CD4-positive, alpha-beta T cell treated with Interleukin-2 at 100 ng/mL for 4 hours (primary cell): ENCODE measurements around the gene LIMS1.
"Not testable (repeated sequence)": the region's sequence is repeated elsewhere in the genome, so short reads cannot be mapped to it uniquely, and the experiment has no call there.

ENCODE experiments used
- DNase-seq: peaks from one replicate; pipeline ENCODE4 v3.0.0-alpha.2; 2020; ENCODE audit warnings: low spot score

The LIMS1 gene

GRCh38 chr2:108533832-108534583 is at the start of gene LIMS1:
Gene LIMS1 (plus strand): TSS chr2:108534470. CDS start chr2:108534563, 93 bp downstream.
- peak; percentile 86 for DNase-seq

GRCh38 chr2:108485253-108485652 is 49.0 kb upstream of the LIMS1 start:
- no peak for DNase-seq

DNA sequence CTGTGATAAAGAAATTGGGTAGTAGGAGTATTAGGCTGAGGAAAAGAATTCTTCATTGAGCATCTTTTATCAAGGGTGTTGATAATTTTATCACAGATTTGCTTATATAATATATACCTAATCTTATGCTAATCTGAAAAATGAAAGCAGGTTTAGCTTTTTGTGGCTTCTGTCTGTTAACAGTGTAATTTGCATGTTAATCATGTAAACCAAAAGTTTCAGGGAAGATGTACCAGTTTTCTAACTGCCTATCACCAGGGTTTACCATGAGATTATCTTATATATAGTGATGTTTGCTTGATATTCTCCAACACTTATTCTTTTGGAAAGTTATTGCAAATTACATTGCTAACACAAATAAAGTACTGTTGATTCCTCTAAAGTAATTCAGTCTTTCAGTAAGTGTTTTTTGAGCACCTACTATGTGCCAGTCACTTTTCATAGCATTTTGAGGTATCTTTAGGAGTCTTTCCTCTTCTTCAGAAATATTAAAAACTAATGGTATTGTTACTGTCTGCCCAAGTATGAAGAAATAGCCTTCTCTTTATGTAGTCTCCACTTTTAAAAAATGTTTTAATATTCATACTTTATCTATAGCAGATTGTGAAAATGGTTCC is 43.7 kb upstream of the LIMS1 start:
- DNase-seq: no peak

DNA sequence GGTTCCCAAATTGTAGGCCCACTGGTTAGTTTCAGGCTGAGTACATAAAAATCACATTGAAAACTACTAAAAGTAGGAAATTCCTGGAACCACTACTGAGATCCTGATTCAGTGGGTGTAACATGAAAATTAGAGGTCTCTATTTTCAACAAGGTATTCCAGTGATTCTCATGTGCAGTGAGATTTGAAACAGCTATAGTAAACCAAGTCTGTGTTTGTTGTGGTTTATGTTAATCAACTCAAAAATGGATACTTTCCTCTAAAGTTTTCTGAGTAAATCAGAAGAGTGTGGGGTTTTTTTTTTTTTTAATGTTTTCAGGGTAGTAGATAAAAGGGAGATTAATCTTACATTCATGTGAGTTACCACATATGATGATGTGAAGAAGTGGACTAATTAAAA is 42.4 kb upstream of the LIMS1 start:
- DNase-seq: no peak

GRCh38 chr2:108492364-108492763 is 41.9 kb upstream of the LIMS1 start:
- no peak for DNase-seq

- not testable (repeated sequence) for DNase-seq
Observed at GRCh38 chr2:108496167-108496566, 38.1 kb upstream of the LIMS1 start.

DNA sequence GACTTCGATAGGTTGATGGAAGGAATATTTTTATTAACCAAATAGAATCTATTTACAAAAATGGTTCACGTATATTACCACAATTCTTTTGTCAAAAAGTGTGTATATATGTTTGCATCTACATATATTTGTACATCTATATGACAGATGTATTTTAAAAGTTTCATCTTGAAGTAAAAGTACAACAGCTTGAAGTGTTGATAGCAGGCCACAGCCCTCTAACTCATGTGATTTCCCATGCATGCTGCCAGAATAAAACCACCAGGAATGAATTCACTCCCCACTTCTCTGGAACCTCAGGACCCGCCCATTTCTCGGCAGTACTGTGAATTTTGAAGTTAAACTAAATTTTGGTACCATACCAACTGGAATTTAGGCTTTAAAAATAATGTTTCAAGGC is 26.6 kb upstream of the LIMS1 start:
- DNase-seq: not testable (repeated sequence)

DNA sequence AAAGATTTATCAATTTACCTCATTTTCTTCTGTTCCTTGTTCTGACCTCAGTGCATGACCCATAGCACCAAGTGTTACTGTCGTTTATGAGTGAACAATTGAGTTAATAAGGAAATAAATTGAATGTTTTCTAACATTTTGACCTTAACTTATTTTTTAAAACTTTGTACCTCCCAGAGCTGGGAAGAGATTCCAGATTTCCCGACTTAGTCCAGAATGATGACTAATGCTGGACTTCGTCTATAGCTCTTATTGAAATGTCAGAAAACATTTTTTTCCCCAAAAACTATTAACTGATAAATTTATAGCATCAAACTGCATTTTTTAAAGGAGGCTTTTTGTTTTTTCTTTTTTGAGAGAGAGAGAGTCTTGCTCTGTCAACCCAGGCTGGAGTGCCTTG is 21.8 kb upstream of the LIMS1 start:
- not testable (repeated sequence) for DNase-seq

GRCh38 chr2:108514478-108514877 is 19.8 kb upstream of the LIMS1 start:
- not testable (repeated sequence) for DNase-seq

DNA sequence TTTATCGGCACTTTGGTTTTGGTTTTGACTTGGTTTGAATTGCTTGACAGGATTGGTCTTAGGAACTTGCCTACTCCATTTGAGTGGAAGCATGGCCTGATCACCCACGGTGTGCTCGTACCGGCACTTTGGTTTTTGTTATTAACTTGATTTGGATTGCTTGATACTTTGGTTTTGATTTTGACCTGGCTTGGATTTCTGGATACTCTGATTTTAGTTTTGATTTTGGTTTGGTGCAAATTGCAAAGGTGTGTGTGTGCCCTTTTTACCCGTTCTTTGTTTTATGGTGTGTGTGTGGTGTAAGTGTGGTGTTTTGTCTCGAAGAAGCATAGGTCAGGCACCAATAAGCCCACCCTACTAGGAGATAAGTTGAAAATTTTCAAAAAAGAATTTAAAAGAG is 9.6 kb upstream of the LIMS1 start:
- not testable (repeated sequence) for DNase-seq

- DNase-seq: not testable (repeated sequence)
Observed at GRCh38 chr2:108525258-108525657, 9.0 kb upstream of the LIMS1 start.

- DNase-seq: no peak
Observed at GRCh38 chr2:108531674-108532055, 2.6 kb upstream of the LIMS1 start.

- DNase-seq: peak; percentile 30
Observed at GRCh38 chr2:108534584-108535356, 500 bp downstream of the LIMS1 start.

GRCh38 chr2:108535357-108535631 is 1.0 kb downstream of the LIMS1 start:
- DNase-seq: no peak

- no peak for DNase-seq
Observed at GRCh38 chr2:108536133-108536780, 2.0 kb downstream of the LIMS1 start.

DNA sequence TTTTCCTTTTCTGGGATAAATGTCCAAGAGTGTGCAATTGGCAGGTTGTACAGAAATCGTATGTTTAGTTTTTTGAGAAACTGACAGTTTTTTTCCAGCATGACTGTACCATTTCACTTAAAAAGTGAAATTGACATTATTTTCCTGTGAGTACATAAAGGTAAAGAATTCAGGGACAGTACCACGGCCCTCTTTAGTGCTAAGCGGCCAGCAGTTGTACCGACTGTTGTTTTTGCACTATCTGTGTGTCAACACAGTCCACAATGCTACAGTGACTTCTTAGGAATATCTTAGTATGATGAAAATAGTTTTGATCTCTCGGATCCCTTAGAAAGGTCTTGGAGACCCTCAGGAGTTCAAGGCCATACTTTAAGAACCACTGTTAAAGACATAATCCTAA is 2.6 kb downstream of the LIMS1 start:
- no peak for DNase-seq

GRCh38 chr2:108538000-108538625 is 3.8 kb downstream of the LIMS1 start:
- no peak for DNase-seq

DNA sequence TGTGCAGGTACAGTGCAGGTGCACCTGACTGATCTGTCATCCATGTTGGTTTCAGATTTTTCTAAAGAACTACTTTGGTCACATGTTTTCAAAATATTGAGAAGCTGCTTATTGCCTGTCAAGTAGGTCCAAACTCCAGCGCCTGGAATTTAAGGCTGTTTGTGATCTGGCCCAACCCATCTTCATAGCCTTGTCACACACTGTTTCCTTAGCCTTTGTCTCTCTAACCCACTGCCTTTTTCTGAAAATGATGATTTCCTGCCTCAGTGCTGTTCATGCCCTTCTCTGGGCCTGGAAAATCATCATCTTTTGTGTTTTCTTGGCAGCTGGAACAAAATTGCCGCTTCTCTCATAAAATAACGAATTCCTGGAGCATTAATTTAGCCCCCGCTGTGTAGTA is 7.2 kb downstream of the LIMS1 start:
- no peak for DNase-seq

DNA sequence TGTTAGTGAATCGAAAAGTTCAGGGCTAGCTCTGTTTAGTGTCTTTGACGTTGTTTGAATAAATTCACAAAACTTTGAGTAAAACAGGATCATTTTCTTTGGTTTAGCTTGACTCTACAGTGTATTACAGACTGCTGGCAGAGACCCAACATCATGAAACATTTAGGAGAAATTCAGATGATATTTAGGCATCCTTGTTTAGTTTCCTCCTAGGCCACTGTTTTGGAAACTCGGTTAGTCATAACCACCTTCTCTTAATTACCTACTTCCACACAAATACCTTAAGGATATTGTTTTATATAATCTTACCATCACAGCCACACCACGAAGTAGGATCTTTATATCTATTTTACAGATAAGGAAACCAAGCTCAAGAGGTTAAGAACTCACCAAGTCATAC is 7.8 kb downstream of the LIMS1 start:
- DNase-seq: no peak

- DNase-seq: no peak
Observed at GRCh38 chr2:108547606-108548005, 13.3 kb downstream of the LIMS1 start.

DNA sequence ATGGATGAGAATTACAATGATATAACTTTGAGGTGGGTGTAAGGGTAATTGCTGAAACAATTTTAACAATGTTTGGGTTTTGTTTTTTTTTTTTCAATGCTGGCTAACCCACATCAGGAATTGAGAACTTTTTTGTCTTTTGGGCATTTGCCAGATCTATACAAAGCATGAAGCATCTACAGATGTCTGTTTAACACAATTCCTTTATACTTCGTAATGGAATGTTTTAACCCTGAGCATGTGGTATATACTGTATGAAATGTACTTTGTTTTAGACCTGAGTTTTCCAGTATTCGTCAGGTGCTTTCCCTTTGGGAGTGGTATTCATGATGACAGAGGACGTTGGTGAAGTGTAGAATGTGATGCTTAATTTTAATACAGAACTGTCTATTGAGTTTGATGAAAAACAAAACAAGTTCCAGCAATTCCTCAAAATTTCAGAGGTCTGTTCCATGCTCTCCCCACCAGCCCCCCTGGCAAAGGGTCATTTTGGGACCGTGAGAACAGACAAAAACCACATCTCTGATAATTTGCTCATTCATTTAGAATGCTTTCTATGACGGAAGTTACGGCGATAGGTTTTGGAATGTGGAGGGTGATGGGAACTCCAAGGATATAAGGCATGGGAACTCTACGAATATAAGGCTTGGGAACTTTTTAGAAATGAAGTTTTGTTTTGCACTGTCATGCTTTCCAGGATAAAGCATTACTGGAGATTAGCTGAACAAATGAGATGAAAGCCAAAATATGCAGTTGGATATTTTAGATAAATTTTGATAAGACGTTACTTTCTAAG is 14.1 kb downstream of the LIMS1 start:
- DNase-seq: no peak
